ENCODE results near the gene IQSEC3.

DNA sequence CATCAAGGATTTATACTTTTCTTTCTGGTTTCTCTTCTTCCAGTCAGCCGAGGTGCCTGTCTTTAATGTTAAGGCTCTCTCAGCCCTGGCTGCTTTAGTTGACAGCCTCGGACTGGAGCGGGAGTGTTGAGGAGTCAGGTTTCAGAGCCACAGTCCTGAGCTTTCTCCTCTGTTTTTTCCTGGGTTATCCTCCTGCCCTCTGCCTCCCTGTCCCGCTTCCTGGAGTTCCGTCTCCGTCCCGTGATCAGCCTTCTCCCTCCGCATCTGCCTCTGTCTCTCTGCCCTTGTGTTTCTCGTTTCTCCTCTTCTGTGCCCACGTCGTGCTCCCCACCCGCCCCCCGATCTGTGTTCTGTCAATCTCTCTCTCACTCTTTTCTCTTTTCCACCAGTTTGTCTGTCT lies 33.0 kb downstream of the IQSEC3 start:
- no peak for TF ChIP-seq FOXM1 (IDR thresholded peaks at IDR 0.05; ENCODE audit: borderline replicate concordance)
- TF ChIP-seq SP1 (IDR thresholded peaks at IDR 0.05), result no peak
- no peak for TF ChIP-seq FOXK2 (IDR thresholded peaks at IDR 0.05)
- TF ChIP-seq SUZ12 (IDR thresholded peaks at IDR 0.05), result no peak
- TF ChIP-seq FOXA1 (IDR thresholded peaks at IDR 0.05), result no peak
- TF ChIP-seq NFRKB (IDR thresholded peaks at IDR 0.05), result no peak
- TF ChIP-seq ELF4 (IDR thresholded peaks at IDR 0.05), result no peak
- no peak for TF ChIP-seq PKNOX1 (IDR thresholded peaks at IDR 0.05)
- TF ChIP-seq ARNT (IDR thresholded peaks at IDR 0.05), result no peak
- no peak for TF ChIP-seq LEF1 (IDR thresholded peaks at IDR 0.05; ENCODE audit: borderline replicate concordance)
- no peak for TF ChIP-seq L3MBTL2 (conservative IDR thresholded peaks at IDR 0.05)
- no peak for TF ChIP-seq HDGF (IDR thresholded peaks at IDR 0.05; ENCODE audit: borderline replicate concordance)
- TF ChIP-seq TARDBP (IDR thresholded peaks at IDR 0.05), result no peak
- TF ChIP-seq ZNF384 (IDR thresholded peaks at IDR 0.05), result no peak
